SK-N-SH (cell line): ENCODE results near the gene GLYR1. TPM values are rescaled to one million over a fixed set of nuclear protein-coding genes. Genes with fewer than 3 reads are reported as not detected.

ENCODE experiments used
- CTCF ChIA-PET: fragments of 300-600, 350-600 bp; formaldehyde crosslinking; extraction: SDS; loops from one replicate; lab custom pipeline; 2021; lab: Yijun Ruan, JAX
- POLR2A ChIA-PET: fragments of 350-600 bp; sonication (Branson Sonifier 250); formaldehyde crosslinking; extraction: SDS; loops from one replicate; lab custom pipeline; 2020; ENCODE audit warnings: antibody characterized with exemption, inconsistent platforms; lab: Yijun Ruan, JAX
- DNase-seq: peaks from one replicate; pipeline ENCODE4 v3.0.0; 2012
- H2AFZ ChIP-seq: fragments of 200-600 bp; sonication (generic); 2 replicates; pipeline ENCODE4 v1.8.1; 2016; ENCODE audit warnings: antibody characterized with exemption, mild to moderate bottlenecking, low read depth
- H3F3A ChIP-seq: fragments of 200-600 bp; sonication (generic); replicated peaks from 2 replicates; pipeline ENCODE3; 2016; ENCODE audit warnings: antibody characterized with exemption, mild to moderate bottlenecking; ENCODE audit not compliant: insufficient read depth
- H3K27ac ChIP-seq, 2 experiments: fragments of 200-500 bp in 1 of 2; fragments of 200-600 bp in 1 of 2; sonication (Bioruptor generic) in 1 of 2; sonication (generic), shearing (Covaris generic) in 1 of 2; 2 replicates each; pipeline versions ENCODE4 v1.5.1 to v1.6.1; 2014 to 2016; ENCODE audit warnings: low read depth in 2 of 2, inconsistent platforms in 1 of 2, low read length in 1 of 2, mild to moderate bottlenecking in 1 of 2, mixed read lengths in 1 of 2
- H3K27me3 ChIP-seq: fragments of 200-600 bp; sonication (generic), shearing (Covaris generic); 2 replicates; pipeline ENCODE4 v1.6.1; 2016; ENCODE audit warnings: mixed run types; ENCODE audit not compliant: insufficient read depth
- H3K36me3 ChIP-seq, 2 experiments: fragments of 200-500 bp in 1 of 2; fragments of 200-600 bp in 1 of 2; sonication (Bioruptor generic) in 1 of 2; sonication (generic) in 1 of 2; replicated peaks in 1 of 2; 2 replicates each; pipeline versions ENCODE3 to v1.5.1; 2014 to 2016; ENCODE audit warnings: low read length in 1 of 2, mild to moderate bottlenecking in 1 of 2; ENCODE audit not compliant: insufficient read depth in 2 of 2, control insufficient read depth in 1 of 2
- H3K4me1 ChIP-seq, 2 experiments: fragments of 200-500 bp in 1 of 2; fragments of 200-600 bp in 1 of 2; sonication (Bioruptor generic) in 1 of 2; sonication (generic), shearing (Covaris generic) in 1 of 2; 2 replicates each; pipeline versions ENCODE4 v1.5.1 to v1.6.1; 2014 to 2016; ENCODE audit warnings: low read depth in 1 of 2, low read length in 1 of 2, mixed run types in 1 of 2; ENCODE audit not compliant: insufficient read depth in 2 of 2, control insufficient read depth in 1 of 2
- H3K4me2 ChIP-seq: fragments of 200-600 bp; sonication (generic), shearing (Covaris generic); 2 replicates; pipeline ENCODE4 v1.6.1; 2017; ENCODE audit warnings: mixed run types
- H3K4me3 ChIP-seq, 2 experiments: fragments of 200-500 bp in 1 of 2; fragments of 200-600 bp in 1 of 2; sonication (Bioruptor generic) in 1 of 2; sonication (generic), shearing (Covaris generic) in 1 of 2; 2 replicates each; pipeline versions ENCODE4 v1.5.1 to v1.8.1; 2014 to 2016; ENCODE audit warnings: low read depth in 2 of 2, inconsistent platforms in 1 of 2, low read length in 1 of 2, mild to moderate bottlenecking in 1 of 2, mixed read lengths in 1 of 2, moderate library complexity in 1 of 2
- H3K79me2 ChIP-seq: fragments of 200-600 bp; sonication (generic); 2 replicates; pipeline ENCODE4 v1.8.1; 2017; ENCODE audit warnings: mild to moderate bottlenecking; ENCODE audit not compliant: insufficient read depth
- H3K9ac ChIP-seq: fragments of 200-600 bp; sonication (generic); 2 replicates; pipeline ENCODE4 v1.6.1; 2017; ENCODE audit warnings: mixed run types
- H3K9me2 ChIP-seq: fragments of 200-600 bp; sonication (generic); 2 replicates; pipeline ENCODE4 v1.6.1; 2017; ENCODE audit warnings: mixed run types
- H3K9me3 ChIP-seq: fragments of 200-600 bp; sonication (generic); 2 replicates; pipeline ENCODE4 v1.6.1; 2017; ENCODE audit warnings: mixed run types, mild to moderate bottlenecking, moderate library complexity
- H4K20me1 ChIP-seq: fragments of 200-600 bp; sonication (generic); 2 replicates; pipeline ENCODE4 v1.6.1; 2017; ENCODE audit warnings: mild to moderate bottlenecking, mixed run types; ENCODE audit not compliant: insufficient read depth
- CHD2 ChIP-seq: fragments of 150-350 bp; IDR thresholded peaks from 2 replicates; pipeline ENCODE4 v1.6.1; 2018; ENCODE audit warnings: low read length; ENCODE audit not compliant: partially characterized antibody
- EZH2phosphoT487 ChIP-seq: fragments of 200-600 bp; sonication (generic); IDR thresholded peaks from 2 replicates; pipeline ENCODE4 v1.6.1; 2017; ENCODE audit warnings: low read depth, mixed run types, mild to moderate bottlenecking, antibody characterized with exemption, moderate library complexity, borderline replicate concordance
- FOSL2 ChIP-seq: IDR thresholded peaks from 2 replicates; pipeline ENCODE4 v1.4.0; 2012; ENCODE audit warnings: low read depth, mild to moderate bottlenecking, moderate library complexity, borderline replicate concordance
- FOXM1 ChIP-seq: IDR thresholded peaks from 2 replicates; pipeline ENCODE4 v1.4.0; 2012; ENCODE audit warnings: low read depth, mild to moderate bottlenecking
- GATA2 ChIP-seq: sonication (generic); formaldehyde crosslinking; IDR thresholded peaks from 2 replicates; pipeline ENCODE4 v1.5.0; 2020; ENCODE audit warnings: mild to moderate bottlenecking, missing genetic modification reagents
- JUND ChIP-seq: IDR thresholded peaks from 2 replicates; pipeline ENCODE4 v1.4.0; 2012
- MEF2A ChIP-seq: IDR thresholded peaks from 2 replicates; pipeline ENCODE4 v1.4.0; 2012; ENCODE audit warnings: low read depth, borderline replicate concordance
- NFIC ChIP-seq: IDR thresholded peaks from 2 replicates; pipeline ENCODE4 v1.4.0; 2012; ENCODE audit warnings: borderline replicate concordance
- NRF1 ChIP-seq: IDR thresholded peaks from 2 replicates; pipeline ENCODE4 v1.6.1; 2012; ENCODE audit warnings: low read depth, mild to moderate bottlenecking, low read length
- POLR2AphosphoS5 ChIP-seq: IDR thresholded peaks from 2 replicates; pipeline ENCODE4 v1.6.1; 2012; ENCODE audit warnings: low read depth, low read length
- RCOR1 ChIP-seq: fragments of 150-350 bp; IDR thresholded peaks from 2 replicates; pipeline ENCODE4 v1.6.1; 2017; ENCODE audit warnings: antibody characterized with exemption, low read length
- RXRA ChIP-seq: IDR thresholded peaks from 2 replicates; pipeline ENCODE4 v1.4.0; 2012; ENCODE audit warnings: low read depth, mild to moderate bottlenecking, borderline replicate concordance
- SIN3A ChIP-seq: IDR thresholded peaks from 2 replicates; pipeline ENCODE4 v1.6.1; 2012; ENCODE audit warnings: low read depth, mild to moderate bottlenecking, low read length, moderate library complexity, borderline replicate concordance
- SMC3 ChIP-seq: IDR thresholded peaks from 2 replicates; pipeline ENCODE4 v1.6.1; 2012; ENCODE audit warnings: low read depth, low read length, improper control_type of control experiment
- TAF1 ChIP-seq: IDR thresholded peaks from 2 replicates; pipeline ENCODE4 v1.6.1; 2012; ENCODE audit warnings: low read depth, mild to moderate bottlenecking, low read length, moderate library complexity, borderline replicate concordance
- YY1 ChIP-seq: IDR thresholded peaks from 2 replicates; pipeline ENCODE4 v1.4.0; 2012; ENCODE audit warnings: low read depth, mild to moderate bottlenecking
- WGBS: methylation state at CpG from one replicate; pipeline ENCODE4 v1.1.6; 2017; ENCODE audit warnings: low lambda C conversion rate; 5-methylcytosine and 5-hydroxymethylcytosine counted together
- polyA plus RNA-seq, 3 experiments: library from polyadenylated mRNA; depleted of rRNA; stranded (reverse); fragments of >200 nt; gene quantifications; 2 replicates each; pipeline ENCODE4 v1.2.3, GENCODE V29; 2012
- TF ChIP-seq, protein P1 (sequence below): IDR thresholded peaks from 2 replicates; pipeline ENCODE4; 2012
- TF ChIP-seq, protein P2 (sequence below): IDR thresholded peaks from 2 replicates; pipeline ENCODE4 v1.6.1; 2012; ENCODE audit warnings: mild to moderate bottlenecking, low read depth, low read length, moderate library complexity
- TF ChIP-seq, protein P3 (sequence below): fragments of 150-350 bp; IDR thresholded peaks from 2 replicates; pipeline ENCODE4 v1.6.1; 2017; ENCODE audit warnings: antibody characterized with exemption, low read length, low read depth, borderline replicate concordance

GLYR1 gene
- polyA plus RNA-seq, 1 of the 3 experiments (the other 2 are of a cell fraction) = 40.1 TPM

DNA sequence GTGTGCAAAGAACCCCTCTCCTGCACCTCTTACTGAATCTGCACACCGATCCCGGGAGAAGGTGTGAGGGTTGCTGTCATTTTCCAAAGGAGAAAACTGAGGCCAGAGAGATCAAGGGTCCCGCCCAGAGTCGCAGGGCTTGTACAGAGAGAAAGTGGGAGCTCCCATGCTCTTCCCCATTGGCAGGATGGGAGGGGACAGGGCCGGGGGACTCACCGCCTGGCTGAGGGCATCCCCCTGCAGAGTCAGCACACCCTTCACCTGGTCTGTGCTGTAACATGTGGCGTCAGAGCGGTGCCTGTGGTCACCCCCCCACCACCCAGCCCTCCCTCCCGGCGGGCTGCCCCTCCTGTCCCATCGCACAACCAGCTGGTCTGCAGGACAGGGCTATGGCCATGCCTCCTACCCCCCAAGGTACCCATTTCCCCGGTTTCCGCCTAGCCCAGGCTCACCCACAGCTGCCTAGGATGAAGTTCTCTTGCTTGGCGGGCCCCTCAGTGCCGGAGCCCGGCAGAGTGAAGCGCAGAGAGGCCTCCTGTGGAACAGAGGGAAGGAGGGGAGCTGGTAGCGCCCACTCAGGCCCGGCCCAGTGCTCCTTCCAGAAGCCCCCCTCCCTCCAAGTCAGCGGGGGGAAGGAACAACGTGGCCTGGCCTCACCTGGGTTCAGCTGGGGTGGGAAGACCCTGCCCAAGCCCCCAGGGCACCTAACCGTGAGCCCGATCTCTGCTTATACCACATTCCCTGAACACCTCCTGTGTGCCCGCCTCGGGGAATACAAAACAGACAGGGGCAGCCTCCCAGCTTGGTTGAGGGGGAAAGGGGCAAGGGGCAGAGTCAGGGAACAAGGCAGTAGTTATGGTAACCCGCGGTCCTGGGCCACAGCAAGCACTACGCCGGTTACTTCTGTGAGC lies 45.8 kb downstream of the GLYR1 start:
- H2AFZ ChIP-seq = peak overlapping the region; percentile 88
- DNase-seq = no peak
- peaks cover 5 to 36% of the 10 kb centered on the region in 2 experiments for H3K36me3 ChIP-seq
- WGBS = 74% methylated on average over 17 of the region's 29 CpGs
- H3K79me2 ChIP-seq = 0 out of 2 replicates have a peak, but pooled peaks cover 7% of the 10 kb centered on the region
- ChIA-PET POLR2A (interaction anchor here (1.3 to 2.1 kb wide), 3 partner anchors 33 to 67 kb away, joined by 5 to 9 read pairs (median 7); partner anchors contain the start of genes ANKS3, DNAAF8 and ZNF500), CTCF (interaction anchor here (1.0 to 1.1 kb wide), 2 partner anchors 13 to 283 kb away, joined by 3 read pairs; partner anchors contain the start of gene SEPTIN12)
- peaks cover 12% of the 10 kb centered on the region for H3F3A ChIP-seq
- H3K9ac ChIP-seq = peak overlapping the region; percentile 55
- no peaks in the 10 kb centered on the region for H4K20me1 ChIP-seq
- H3K27me3 ChIP-seq = no peaks in the 10 kb centered on the region
- H3K9me2 ChIP-seq = no peaks in the 10 kb centered on the region
- peak overlapping the region; percentile 95 for H3K4me2 ChIP-seq
- peak overlapping the region; percentile 16 to 93; a peak in 3 of 4 replicates for H3K27ac ChIP-seq
- TF ChIP-seq SMC3 = no peak
- no peak for TF ChIP-seq TAF1
- no peak for TF ChIP-seq RCOR1
- no peak for TF ChIP-seq CHD2
- no peak for TF ChIP-seq EZH2phosphoT487
- TF ChIP-seq, protein P1, sequence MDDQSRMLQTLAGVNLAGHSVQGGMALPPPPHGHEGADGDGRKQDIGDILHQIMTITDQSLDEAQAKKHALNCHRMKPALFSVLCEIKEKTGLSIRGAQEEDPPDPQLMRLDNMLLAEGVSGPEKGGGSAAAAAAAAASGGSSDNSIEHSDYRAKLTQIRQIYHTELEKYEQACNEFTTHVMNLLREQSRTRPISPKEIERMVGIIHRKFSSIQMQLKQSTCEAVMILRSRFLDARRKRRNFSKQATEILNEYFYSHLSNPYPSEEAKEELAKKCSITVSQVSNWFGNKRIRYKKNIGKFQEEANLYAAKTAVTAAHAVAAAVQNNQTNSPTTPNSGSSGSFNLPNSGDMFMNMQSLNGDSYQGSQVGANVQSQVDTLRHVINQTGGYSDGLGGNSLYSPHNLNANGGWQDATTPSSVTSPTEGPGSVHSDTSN = no peak
- TF ChIP-seq NFIC = no peak
- no peak for TF ChIP-seq SIN3A
- TF ChIP-seq FOSL2 = no peak
- no peak for TF ChIP-seq MEF2A
- no peak for TF ChIP-seq POLR2AphosphoS5
- TF ChIP-seq FOXM1 = no peak
- TF ChIP-seq RXRA = no peak
- TF ChIP-seq NRF1 = no peak
- TF ChIP-seq JUND = no peak
- TF ChIP-seq GATA2 (CRISPR knock-in tag) = no peak
- TF ChIP-seq YY1 = no peak
- TF ChIP-seq, protein P2, sequence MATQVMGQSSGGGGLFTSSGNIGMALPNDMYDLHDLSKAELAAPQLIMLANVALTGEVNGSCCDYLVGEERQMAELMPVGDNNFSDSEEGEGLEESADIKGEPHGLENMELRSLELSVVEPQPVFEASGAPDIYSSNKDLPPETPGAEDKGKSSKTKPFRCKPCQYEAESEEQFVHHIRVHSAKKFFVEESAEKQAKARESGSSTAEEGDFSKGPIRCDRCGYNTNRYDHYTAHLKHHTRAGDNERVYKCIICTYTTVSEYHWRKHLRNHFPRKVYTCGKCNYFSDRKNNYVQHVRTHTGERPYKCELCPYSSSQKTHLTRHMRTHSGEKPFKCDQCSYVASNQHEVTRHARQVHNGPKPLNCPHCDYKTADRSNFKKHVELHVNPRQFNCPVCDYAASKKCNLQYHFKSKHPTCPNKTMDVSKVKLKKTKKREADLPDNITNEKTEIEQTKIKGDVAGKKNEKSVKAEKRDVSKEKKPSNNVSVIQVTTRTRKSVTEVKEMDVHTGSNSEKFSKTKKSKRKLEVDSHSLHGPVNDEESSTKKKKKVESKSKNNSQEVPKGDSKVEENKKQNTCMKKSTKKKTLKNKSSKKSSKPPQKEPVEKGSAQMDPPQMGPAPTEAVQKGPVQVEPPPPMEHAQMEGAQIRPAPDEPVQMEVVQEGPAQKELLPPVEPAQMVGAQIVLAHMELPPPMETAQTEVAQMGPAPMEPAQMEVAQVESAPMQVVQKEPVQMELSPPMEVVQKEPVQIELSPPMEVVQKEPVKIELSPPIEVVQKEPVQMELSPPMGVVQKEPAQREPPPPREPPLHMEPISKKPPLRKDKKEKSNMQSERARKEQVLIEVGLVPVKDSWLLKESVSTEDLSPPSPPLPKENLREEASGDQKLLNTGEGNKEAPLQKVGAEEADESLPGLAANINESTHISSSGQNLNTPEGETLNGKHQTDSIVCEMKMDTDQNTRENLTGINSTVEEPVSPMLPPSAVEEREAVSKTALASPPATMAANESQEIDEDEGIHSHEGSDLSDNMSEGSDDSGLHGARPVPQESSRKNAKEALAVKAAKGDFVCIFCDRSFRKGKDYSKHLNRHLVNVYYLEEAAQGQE = no peak
- TF ChIP-seq, protein P3, sequence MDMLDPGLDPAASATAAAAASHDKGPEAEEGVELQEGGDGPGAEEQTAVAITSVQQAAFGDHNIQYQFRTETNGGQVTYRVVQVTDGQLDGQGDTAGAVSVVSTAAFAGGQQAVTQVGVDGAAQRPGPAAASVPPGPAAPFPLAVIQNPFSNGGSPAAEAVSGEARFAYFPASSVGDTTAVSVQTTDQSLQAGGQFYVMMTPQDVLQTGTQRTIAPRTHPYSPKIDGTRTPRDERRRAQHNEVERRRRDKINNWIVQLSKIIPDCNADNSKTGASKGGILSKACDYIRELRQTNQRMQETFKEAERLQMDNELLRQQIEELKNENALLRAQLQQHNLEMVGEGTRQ = no peak
- H3K4me3 ChIP-seq = peak overlapping the region; percentile 83
- H3K9me3 ChIP-seq = no peaks in the 10 kb centered on the region
- peaks cover 0 to 18% of the 10 kb centered on the region in 2 experiments; a peak in 3 of 4 replicates for H3K4me1 ChIP-seq
